ENCODE results near the gene CASQ1.

The CASQ1 gene

DNA sequence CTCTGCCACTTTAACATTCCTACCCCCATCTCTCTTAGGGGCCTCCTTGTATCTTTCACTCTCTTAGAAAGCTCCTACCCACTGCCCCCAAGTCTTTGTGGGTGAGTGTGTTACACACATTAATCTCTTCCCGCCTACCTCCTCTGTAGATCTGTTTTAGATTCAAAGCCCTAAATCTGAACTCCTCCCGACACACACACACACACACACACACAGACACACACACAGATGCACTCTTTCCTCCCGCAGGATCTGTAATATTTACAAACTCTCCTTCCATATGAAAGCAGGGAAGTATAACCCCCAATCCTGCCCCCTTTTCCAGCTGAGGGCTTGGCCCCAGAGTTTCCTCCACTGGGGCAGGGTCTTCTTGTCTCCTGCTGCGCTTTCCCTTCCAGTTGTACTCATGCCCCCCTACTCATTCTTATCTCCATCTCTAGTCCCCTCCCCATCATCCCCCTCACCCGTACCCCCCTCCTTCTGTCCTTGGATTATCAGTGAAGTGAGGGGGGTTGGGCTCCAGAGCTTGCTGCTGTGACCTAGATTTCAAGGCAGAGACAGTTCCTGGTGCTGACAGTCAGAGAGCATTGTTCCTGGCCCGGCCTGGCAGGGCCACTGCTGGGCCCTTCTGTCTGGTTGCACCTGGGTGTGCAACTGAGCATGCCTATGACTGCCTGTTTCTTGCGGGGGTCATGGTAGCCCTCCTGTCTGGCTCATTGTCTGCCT, 19.1 kb downstream of the CASQ1 start:
- TF ChIP-seq FOXP2 (optimal IDR thresholded peaks at IDR 0.05; ENCODE audit: control extremely low read depth, extremely low read length, insufficient read depth) (no peak), POLR2AphosphoS5 (IDR thresholded peaks at IDR 0.05; ENCODE audit: borderline replicate concordance, low read depth, low read length) (no peak), EZH2 (IDR thresholded peaks at IDR 0.05) (no peak)
- Histone ChIP-seq H3K36me3 (ENCODE audit: insufficient read depth, low read length) (peaks cover 31% of the 10 kb centered on the region; the same call in 1 of the 2 replicates), H3K27ac (no peak overlapping the region), H3K4me3 (no peak overlapping the region), H3K9ac (ENCODE audit: insufficient read length) (no peak overlapping the region), H3K9me3 (ENCODE audit: low read depth, low read length) (no peaks in the 10 kb centered on the region)
- no peak for DNase-seq (ENCODE audit: low read depth, low spot score)

- Histone ChIP-seq H3K4me3 (no peak overlapping the region), H3K27ac (no peak overlapping the region), H3K9me3 (ENCODE audit: low read depth, low read length) (no peaks in the 10 kb centered on the region), H3K9ac (ENCODE audit: insufficient read length) (no peak overlapping the region), H3K36me3 (ENCODE audit: insufficient read depth, low read length) (peaks cover 42% of the 10 kb centered on the region; the same call in 1 of the 2 replicates)
- no peak for TF ChIP-seq POLR2AphosphoS5 (IDR thresholded peaks at IDR 0.05; ENCODE audit: borderline replicate concordance, low read depth, low read length)
- no peak for TF ChIP-seq EZH2 (IDR thresholded peaks at IDR 0.05)
- TF ChIP-seq FOXP2 (optimal IDR thresholded peaks at IDR 0.05; ENCODE audit: control extremely low read depth, extremely low read length, insufficient read depth), result no peak
- DNase-seq (ENCODE audit: low read depth, low spot score), result no peak
Observed at GRCh38 chr1:160210561-160210960, 20.2 kb downstream of the CASQ1 start.

GRCh38 chr1:160211046-160211790, 20.8 kb downstream of the CASQ1 start:
- Histone ChIP-seq H3K4me3 (no peak overlapping the region), H3K27ac (no peak overlapping the region), H3K9ac (ENCODE audit: insufficient read length) (no peak overlapping the region), H3K9me3 (ENCODE audit: low read depth, low read length) (no peaks in the 10 kb centered on the region), H3K36me3 (ENCODE audit: insufficient read depth, low read length) (peaks cover 49% of the 10 kb centered on the region)
- TF ChIP-seq FOXP2 (optimal IDR thresholded peaks at IDR 0.05; ENCODE audit: control extremely low read depth, extremely low read length, insufficient read depth) (no peak), EZH2 (IDR thresholded peaks at IDR 0.05) (no peak), POLR2AphosphoS5 (IDR thresholded peaks at IDR 0.05; ENCODE audit: borderline replicate concordance, low read depth, low read length) (no peak)
- DNase-seq (ENCODE audit: low read depth, low spot score), result no peak

DNA sequence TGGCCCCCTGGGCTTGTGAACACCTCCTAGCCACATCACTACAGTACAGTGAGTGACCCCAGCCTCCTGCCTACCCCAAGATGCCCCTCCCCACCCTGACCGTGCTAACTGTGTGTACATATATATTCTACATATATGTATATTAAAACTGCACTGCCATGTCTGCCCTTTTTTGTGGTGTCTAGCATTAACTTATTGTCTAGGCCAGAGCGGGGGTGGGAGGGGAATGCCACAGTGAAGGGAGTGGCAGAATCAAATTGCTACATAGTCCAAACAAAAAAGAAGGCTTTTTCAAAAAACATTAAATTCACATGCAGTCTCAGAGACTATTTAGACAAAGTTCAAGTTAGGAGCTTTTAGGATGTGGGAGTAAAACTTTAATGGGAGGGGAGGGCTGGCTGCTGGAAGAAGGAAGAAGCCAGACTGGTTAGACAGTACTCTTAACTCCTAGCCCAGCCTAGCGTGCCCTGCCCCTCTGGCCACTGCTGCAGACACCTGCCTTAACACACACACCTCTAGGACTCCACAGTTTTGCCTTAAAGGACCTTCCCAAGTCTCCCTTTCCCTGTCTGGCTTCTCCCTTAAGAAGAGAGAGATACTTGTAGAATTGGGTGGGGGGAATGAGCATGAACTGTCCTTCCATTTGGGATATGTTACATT, 24.2 kb downstream of the CASQ1 start:
- no peak overlapping the region for H3K4me3 ChIP-seq
- no peaks in the 10 kb centered on the region for H3K9me3 ChIP-seq (ENCODE audit: low read depth, low read length)
- TF ChIP-seq FOXP2 (optimal IDR thresholded peaks at IDR 0.05; ENCODE audit: control extremely low read depth, extremely low read length, insufficient read depth) (no peak), POLR2AphosphoS5 (IDR thresholded peaks at IDR 0.05; ENCODE audit: borderline replicate concordance, low read depth, low read length) (no peak), EZH2 (IDR thresholded peaks at IDR 0.05) (no peak)
- no peak for DNase-seq (ENCODE audit: low read depth, low spot score)
- H3K9ac ChIP-seq (ENCODE audit: insufficient read length), result no peak overlapping the region
- no peak overlapping the region for H3K27ac ChIP-seq
- peaks cover 80% of the 10 kb centered on the region for H3K36me3 ChIP-seq (ENCODE audit: insufficient read depth, low read length)

DNA sequence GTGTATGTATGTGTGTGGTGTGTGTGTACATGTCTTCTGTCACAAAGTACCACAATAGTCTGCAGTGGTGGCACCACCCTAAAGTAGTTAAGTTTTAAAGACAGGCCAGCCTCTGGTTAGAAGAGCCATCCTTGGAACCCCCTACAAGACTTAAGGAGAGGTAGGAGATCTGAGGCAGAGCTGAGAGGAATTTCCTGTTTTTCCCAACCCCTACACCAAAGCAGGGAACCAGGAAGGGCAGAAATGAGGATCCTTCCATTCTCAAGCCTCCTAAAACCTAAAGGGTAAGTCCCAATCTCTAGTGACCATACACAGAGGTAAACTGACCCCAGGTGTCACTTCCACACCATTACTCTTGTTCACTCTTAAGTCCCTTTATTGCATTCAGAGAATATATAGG, 25.9 kb downstream of the CASQ1 start:
- Histone ChIP-seq H3K36me3 (ENCODE audit: insufficient read depth, low read length) (peaks cover 91% of the 10 kb centered on the region), H3K27ac (no peak overlapping the region), H3K4me3 (no peak overlapping the region), H3K9ac (ENCODE audit: insufficient read length) (no peak overlapping the region), H3K9me3 (ENCODE audit: low read depth, low read length) (no peaks in the 10 kb centered on the region)
- no peak for TF ChIP-seq FOXP2 (optimal IDR thresholded peaks at IDR 0.05; ENCODE audit: control extremely low read depth, extremely low read length, insufficient read depth)
- no peak for TF ChIP-seq POLR2AphosphoS5 (IDR thresholded peaks at IDR 0.05; ENCODE audit: borderline replicate concordance, low read depth, low read length)
- no peak for TF ChIP-seq EZH2 (IDR thresholded peaks at IDR 0.05)
- DNase-seq (ENCODE audit: low read depth, low spot score), result no peak

DNA sequence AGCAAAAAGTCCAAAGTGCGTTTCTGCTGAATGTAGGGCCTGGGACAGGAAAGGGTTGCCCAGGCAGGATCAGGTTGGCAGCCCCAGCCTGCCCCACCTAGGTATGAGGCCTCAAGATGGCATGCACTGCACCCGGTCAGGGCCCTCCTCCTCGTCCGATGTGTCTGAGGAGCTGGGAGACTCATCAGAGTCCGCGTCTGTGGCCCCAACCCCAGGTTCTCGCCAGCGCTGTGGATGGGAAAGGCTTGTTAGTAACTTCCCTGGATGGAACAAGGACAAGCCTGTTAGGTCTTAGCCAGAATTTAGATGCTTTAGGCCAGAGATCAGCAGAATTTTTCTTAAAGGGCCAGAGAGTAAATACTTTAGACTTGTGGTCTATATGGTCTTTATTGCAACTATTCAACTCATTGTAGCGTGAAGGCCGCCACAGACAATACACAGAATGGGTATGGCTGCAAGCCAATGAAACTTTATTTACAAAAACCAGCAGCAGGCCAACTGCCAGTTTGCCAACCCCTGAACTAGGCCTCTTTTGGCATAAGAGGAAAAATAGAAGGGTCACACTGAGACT, 27.2 kb downstream of the CASQ1 start:
- no peak overlapping the region for H3K9ac ChIP-seq (ENCODE audit: insufficient read length)
- no peaks in the 10 kb centered on the region for H3K9me3 ChIP-seq (ENCODE audit: low read depth, low read length)
- H3K4me3 ChIP-seq, result no peak overlapping the region
- H3K36me3 ChIP-seq (ENCODE audit: insufficient read depth, low read length), result peaks cover 95% of the 10 kb centered on the region
- DNase-seq (ENCODE audit: low read depth, low spot score), result no peak
- TF ChIP-seq POLR2AphosphoS5 (IDR thresholded peaks at IDR 0.05; ENCODE audit: borderline replicate concordance, low read depth, low read length) (no peak), EZH2 (IDR thresholded peaks at IDR 0.05) (no peak), FOXP2 (optimal IDR thresholded peaks at IDR 0.05; ENCODE audit: control extremely low read depth, extremely low read length, insufficient read depth) (no peak)
- no peak overlapping the region for H3K27ac ChIP-seq

- H3K36me3 ChIP-seq (ENCODE audit: insufficient read depth, low read length), result peaks cover 98% of the 10 kb centered on the region
- no peak overlapping the region for H3K9ac ChIP-seq (ENCODE audit: insufficient read length)
- no peak overlapping the region for H3K4me3 ChIP-seq
- no peaks in the 10 kb centered on the region for H3K9me3 ChIP-seq (ENCODE audit: low read depth, low read length)
- TF ChIP-seq EZH2 (IDR thresholded peaks at IDR 0.05), result no peak
- TF ChIP-seq POLR2AphosphoS5 (IDR thresholded peaks at IDR 0.05; ENCODE audit: borderline replicate concordance, low read depth, low read length), result no peak
- TF ChIP-seq FOXP2 (optimal IDR thresholded peaks at IDR 0.05; ENCODE audit: control extremely low read depth, extremely low read length, insufficient read depth), result no peak
- no peak overlapping the region for H3K27ac ChIP-seq
- DNase-seq (ENCODE audit: low read depth, low spot score), result no peak
Observed at GRCh38 chr1:160219062-160219929, 28.9 kb downstream of the CASQ1 start.
